ENCODE measurements around the gene RBM47.

The RBM47 gene

GRCh38 chr4:40380647-40381046, 249.0 kb downstream of the RBM47 start:
- no peak overlapping the region for H3K4me3 ChIP-seq (ENCODE audit: low read length)
- WGBS: 73% methylated on average over 5 of the region's 5 CpGs
- no peak overlapping the region for H3K27ac ChIP-seq (ENCODE audit: low read depth, low read length)
- no peaks in the 10 kb centered on the region for H3K9me3 ChIP-seq (ENCODE audit: insufficient read depth, low read depth, low read length)
- H3K4me1 ChIP-seq (ENCODE audit: insufficient read depth, low read length): peaks cover 3% of the 10 kb centered on the region; the same call in 1 of the 2 replicates
- no peaks in the 10 kb centered on the region for H3K27me3 ChIP-seq (ENCODE audit: insufficient read depth, low read length)
- H3K9ac ChIP-seq (ENCODE audit: low read depth, low read length): no peak overlapping the region
- H3K36me3 ChIP-seq (ENCODE audit: insufficient read depth, low read length): no peaks in the 10 kb centered on the region

- Histone ChIP-seq H3K27me3 (ENCODE audit: insufficient read depth, low read length) (no peaks in the 10 kb centered on the region), H3K4me1 (ENCODE audit: insufficient read depth, low read length) (peaks cover 3% of the 10 kb centered on the region; the same call in 1 of the 2 replicates), H3K36me3 (ENCODE audit: insufficient read depth, low read length) (no peaks in the 10 kb centered on the region), H3K4me3 (ENCODE audit: low read length) (no peak overlapping the region), H3K27ac (ENCODE audit: low read depth, low read length) (no peak overlapping the region), H3K9me3 (ENCODE audit: insufficient read depth, low read depth, low read length) (no peaks in the 10 kb centered on the region), H3K9ac (ENCODE audit: low read depth, low read length) (no peak overlapping the region)
- 90% methylated on average over 2 of the region's 3 CpGs for WGBS
These were observed 250.4 kb downstream of the RBM47 start for GRCh38 chr4:40379248-40379647.

GRCh38 chr4:40378619-40379018, 251.0 kb downstream of the RBM47 start:
- no peaks in the 10 kb centered on the region for H3K9me3 ChIP-seq (ENCODE audit: insufficient read depth, low read depth, low read length)
- no peak overlapping the region for H3K4me3 ChIP-seq (ENCODE audit: low read length)
- peaks cover 3% of the 10 kb centered on the region; the same call in 1 of the 2 replicates for H3K4me1 ChIP-seq (ENCODE audit: insufficient read depth, low read length)
- no peak overlapping the region for H3K9ac ChIP-seq (ENCODE audit: low read depth, low read length)
- H3K27me3 ChIP-seq (ENCODE audit: insufficient read depth, low read length): no peaks in the 10 kb centered on the region
- WGBS: 47% methylated on average over 2 of the region's 2 CpGs
- H3K36me3 ChIP-seq (ENCODE audit: insufficient read depth, low read length): no peaks in the 10 kb centered on the region
- no peak overlapping the region for H3K27ac ChIP-seq (ENCODE audit: low read depth, low read length)

GRCh38 chr4:40377512-40378365, 251.9 kb downstream of the RBM47 start:
- Histone ChIP-seq H3K36me3 (ENCODE audit: insufficient read depth, low read length) (no peaks in the 10 kb centered on the region), H3K27me3 (ENCODE audit: insufficient read depth, low read length) (no peaks in the 10 kb centered on the region), H3K9ac (ENCODE audit: low read depth, low read length) (no peak overlapping the region), H3K9me3 (ENCODE audit: insufficient read depth, low read depth, low read length) (no peaks in the 10 kb centered on the region), H3K4me1 (ENCODE audit: insufficient read depth, low read length) (peaks cover 3% of the 10 kb centered on the region; the same call in 1 of the 2 replicates), H3K27ac (ENCODE audit: low read depth, low read length) (no peak overlapping the region), H3K4me3 (ENCODE audit: low read length) (no peak overlapping the region)
- WGBS: 95% methylated on average over 6 of the region's 7 CpGs

- H3K9me3 ChIP-seq (ENCODE audit: insufficient read depth, low read depth, low read length): no peaks in the 10 kb centered on the region
- H3K27me3 ChIP-seq (ENCODE audit: insufficient read depth, low read length): no peaks in the 10 kb centered on the region
- no peaks in the 10 kb centered on the region for H3K36me3 ChIP-seq (ENCODE audit: insufficient read depth, low read length)
- WGBS: 90% methylated on average over 2 of the region's 2 CpGs
- H3K4me3 ChIP-seq (ENCODE audit: low read length): no peak overlapping the region
- no peak overlapping the region for H3K9ac ChIP-seq (ENCODE audit: low read depth, low read length)
- H3K27ac ChIP-seq (ENCODE audit: low read depth, low read length): no peak overlapping the region
- H3K4me1 ChIP-seq (ENCODE audit: insufficient read depth, low read length): peaks cover 3% of the 10 kb centered on the region; the same call in 1 of the 2 replicates
These were observed 254.0 kb downstream of the RBM47 start for GRCh38 chr4:40375620-40376019.

GRCh38 chr4:40375095-40375494, 254.6 kb downstream of the RBM47 start:
- Histone ChIP-seq H3K4me1 (ENCODE audit: insufficient read depth, low read length) (peaks cover 3% of the 10 kb centered on the region; the same call in 1 of the 2 replicates), H3K36me3 (ENCODE audit: insufficient read depth, low read length) (no peaks in the 10 kb centered on the region), H3K27me3 (ENCODE audit: insufficient read depth, low read length) (no peaks in the 10 kb centered on the region), H3K9ac (ENCODE audit: low read depth, low read length) (no peak overlapping the region), H3K4me3 (ENCODE audit: low read length) (no peak overlapping the region), H3K27ac (ENCODE audit: low read depth, low read length) (no peak overlapping the region), H3K9me3 (ENCODE audit: insufficient read depth, low read depth, low read length) (no peaks in the 10 kb centered on the region)
- 96% methylated on average over 10 of the region's 10 CpGs for WGBS

- WGBS: 100% methylated on average over 1 of the region's 3 CpGs
- Histone ChIP-seq H3K36me3 (ENCODE audit: insufficient read depth, low read length) (no peaks in the 10 kb centered on the region), H3K9me3 (ENCODE audit: insufficient read depth, low read depth, low read length) (no peaks in the 10 kb centered on the region), H3K4me1 (ENCODE audit: insufficient read depth, low read length) (no peaks in the 10 kb centered on the region), H3K27ac (ENCODE audit: low read depth, low read length) (no peak overlapping the region), H3K27me3 (ENCODE audit: insufficient read depth, low read length) (no peaks in the 10 kb centered on the region), H3K4me3 (ENCODE audit: low read length) (no peak overlapping the region), H3K9ac (ENCODE audit: low read depth, low read length) (no peak overlapping the region)
These were observed 256.0 kb downstream of the RBM47 start for GRCh38 chr4:40373636-40374035.
